ENCODE measurements around the gene NRK. TPM values are rescaled to one million over a fixed set of nuclear protein-coding genes. Genes with fewer than 3 reads are reported as not detected.
"Not testable (repeated sequence)": the region's sequence is repeated elsewhere in the genome, so short reads cannot be mapped to it uniquely, and the experiment has no call there.

NRK gene
- total and polyA plus RNA-seq, 2 of the 4 experiments (the other 2 are of a cell fraction), result 0.92 to 2.7 TPM

DNA sequence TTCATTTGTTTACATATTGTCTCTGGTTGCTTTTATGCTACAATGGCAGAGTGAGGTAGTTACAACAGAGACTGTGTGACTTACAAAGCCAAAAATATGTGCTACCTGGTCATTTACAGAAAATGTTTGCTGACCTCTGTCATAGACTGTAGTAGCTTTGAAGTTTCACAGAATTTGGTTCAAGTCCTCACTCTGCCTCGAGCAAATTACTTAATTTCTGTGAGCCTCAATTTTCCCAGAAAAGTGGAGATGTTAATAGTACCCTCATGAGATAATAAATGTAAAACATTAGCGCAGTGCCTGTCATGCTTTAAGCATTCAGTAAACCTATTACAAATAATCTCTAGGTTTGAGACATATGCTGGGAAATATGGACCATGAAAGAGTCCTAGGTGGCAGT, 18.4 kb upstream of the NRK start:
- in situ Hi-C loops (cut with MboI; ENCODE audit: low sequenced_read_pairs), result no loop called here
- Histone ChIP-seq H2AFZ (replicated peaks; ENCODE audit: low read length, poor library complexity) (no peak overlapping the region), H2BK120ac (ENCODE audit: low read depth, low read length) (no peak overlapping the region), H4K20me1 (ENCODE audit: insufficient read depth, low read length) (no peaks in the 10 kb centered on the region), H4K91ac (ENCODE audit: insufficient read depth, low read depth, low read length) (no peak overlapping the region), H2AK5ac (ENCODE audit: low read depth, low read length) (no peak overlapping the region), H3K27ac (ENCODE audit: insufficient read depth, low read length) (no peak overlapping the region), H3K9me1 (ENCODE audit: insufficient read depth, low read length) (no peaks in the 10 kb centered on the region), H3K9me3 (ENCODE audit: control insufficient read depth, insufficient read depth, low read length) (no peaks in the 10 kb centered on the region), H2BK15ac (ENCODE audit: low read depth, low read length) (no peak overlapping the region), H3K23ac (ENCODE audit: low read depth, low read length) (no peak overlapping the region), H3K56ac (ENCODE audit: extremely low read depth, insufficient read depth, low read length) (no peak overlapping the region), H3K4me1 (ENCODE audit: control insufficient read depth, insufficient read depth, low read length) (no peaks in the 10 kb centered on the region), H2BK5ac (ENCODE audit: low read depth, low read length, poor library complexity, severe bottlenecking) (no peak overlapping the region), H3K79me1 (ENCODE audit: low read depth in 1 of 2, low read length in 2 of 2) (no peaks in the 10 kb centered on the region), H2BK20ac (ENCODE audit: low read depth, low read length) (no peak overlapping the region), H3K9ac (ENCODE audit: low read depth, low read length) (no peak overlapping the region), H4K5ac (ENCODE audit: low read depth, low read length) (no peak overlapping the region), H2AK9ac (replicated peaks; ENCODE audit: low read depth, low read length, poor library complexity) (no peak overlapping the region), H3K36me3 (ENCODE audit: control insufficient read depth, insufficient read depth, low read length) (no peaks in the 10 kb centered on the region), H3K4ac (ENCODE audit: low read depth, low read length) (no peak overlapping the region), H3K4me2 (ENCODE audit: low read depth, low read length) (no peak overlapping the region), H3K27me3 (ENCODE audit: control insufficient read depth, insufficient read depth, low read length) (no peaks in the 10 kb centered on the region), H4K8ac (ENCODE audit: low read depth in 2 of 2, low read length in 2 of 2) (no peak overlapping the region), H3K4me3 (ENCODE audit: insufficient read depth, low read depth, low read length) (no peak overlapping the region), H3K14ac (replicated peaks; ENCODE audit: low read depth, low read length) (no peak overlapping the region), H3K18ac (ENCODE audit: low read depth, low read length) (no peak overlapping the region)
- WGBS, 2 experiments (ENCODE audit: extremely low coverage in 2 of 2, insufficient read length in 1 of 2), result no CpG with 5 or more reads among the region's 2 CpGs
- POLR2A ChIA-PET (ENCODE audit: unreplicated experiment), result no interaction called here
- ATAC-seq (ENCODE audit: low read depth) (no peak), DNase-seq (no peak)
- intact Hi-C loops (cut with micrococcal nuclease), result no loop called here
- CTCF ChIA-PET, result no interaction called here
- TF ChIP-seq RFX5 (IDR thresholded peaks at IDR 0.05; ENCODE audit: low read depth, low read length), result no peak
- dilution Hi-C loops (cut with HindIII; ENCODE audit: low sequenced_read_pairs, unreplicated experiment), result no loop called here
- BruUV-seq (replicated peaks), result no TSS peak

- H2AK5ac ChIP-seq (ENCODE audit: low read depth, low read length); BruUV-seq (replicated peaks); H2BK120ac ChIP-seq (ENCODE audit: low read depth, low read length); H3K9me1 ChIP-seq (ENCODE audit: insufficient read depth, low read length); H3K9me3 ChIP-seq (ENCODE audit: control insufficient read depth, insufficient read depth, low read length); H2BK20ac ChIP-seq (ENCODE audit: low read depth, low read length); H2AFZ ChIP-seq (replicated peaks; ENCODE audit: low read length, poor library complexity); ATAC-seq (ENCODE audit: low read depth); H3K14ac ChIP-seq (replicated peaks; ENCODE audit: low read depth, low read length); H3K79me1 ChIP-seq (ENCODE audit: low read depth in 1 of 2, low read length in 2 of 2); H3K9ac ChIP-seq (ENCODE audit: low read depth, low read length); DNase-seq; H3K27me3 ChIP-seq (ENCODE audit: control insufficient read depth, insufficient read depth, low read length); H3K56ac ChIP-seq (ENCODE audit: extremely low read depth, insufficient read depth, low read length); H2AK9ac ChIP-seq (replicated peaks; ENCODE audit: low read depth, low read length, poor library complexity); H2BK5ac ChIP-seq (ENCODE audit: low read depth, low read length, poor library complexity, severe bottlenecking); H3K4me1 ChIP-seq (ENCODE audit: control insufficient read depth, insufficient read depth, low read length); intact Hi-C loops (cut with micrococcal nuclease); H3K4me3 ChIP-seq (ENCODE audit: insufficient read depth, low read depth, low read length); H3K18ac ChIP-seq (ENCODE audit: low read depth, low read length); dilution Hi-C loops (cut with HindIII; ENCODE audit: low sequenced_read_pairs, unreplicated experiment); H4K8ac ChIP-seq (ENCODE audit: low read depth in 2 of 2, low read length in 2 of 2); H3K27ac ChIP-seq (ENCODE audit: insufficient read depth, low read length); H3K4me2 ChIP-seq (ENCODE audit: low read depth, low read length); POLR2A ChIA-PET (ENCODE audit: unreplicated experiment); H4K5ac ChIP-seq (ENCODE audit: low read depth, low read length); H4K20me1 ChIP-seq (ENCODE audit: insufficient read depth, low read length); H3K23ac ChIP-seq (ENCODE audit: low read depth, low read length); CTCF ChIA-PET; H2BK15ac ChIP-seq (ENCODE audit: low read depth, low read length); H3K36me3 ChIP-seq (ENCODE audit: control insufficient read depth, insufficient read depth, low read length); H3K4ac ChIP-seq (ENCODE audit: low read depth, low read length); in situ Hi-C loops (cut with MboI; ENCODE audit: low sequenced_read_pairs); H4K91ac ChIP-seq (ENCODE audit: insufficient read depth, low read depth, low read length): not testable (repeated sequence)
These were observed 16.7 kb upstream of the NRK start for GRCh38 chrX:105805655-105806054.
